Measurements from ENCODE around the gene NCEH1.
"Not testable (repeated sequence)": the region's sequence is repeated elsewhere in the genome, so short reads cannot be mapped to it uniquely, and the experiment has no call there.

Gene NCEH1

DNA sequence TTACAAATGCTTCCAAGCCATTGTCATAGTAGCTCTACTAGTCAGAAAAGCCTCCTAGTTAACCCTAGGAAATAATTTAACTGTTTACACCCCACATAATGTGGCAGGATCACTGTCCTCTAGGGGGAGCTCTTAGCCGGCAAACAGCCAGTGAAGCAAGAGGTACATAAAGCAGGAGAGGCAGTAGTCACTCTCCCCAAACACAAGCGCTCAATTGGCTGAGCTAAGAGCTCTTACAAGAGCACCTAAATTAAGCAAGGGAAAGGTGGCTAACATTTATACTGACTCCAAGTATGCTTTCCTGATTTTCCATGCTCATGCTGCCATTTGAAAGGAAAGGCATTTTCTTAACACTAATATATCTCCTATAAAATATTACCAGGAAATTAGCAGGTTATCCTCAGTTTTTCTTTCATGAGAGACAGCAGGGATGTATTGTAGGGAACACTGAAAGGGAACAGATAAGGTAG, 37.6 kb downstream of the NCEH1 start:
- peak; percentile 91 for DNase-seq

DNA sequence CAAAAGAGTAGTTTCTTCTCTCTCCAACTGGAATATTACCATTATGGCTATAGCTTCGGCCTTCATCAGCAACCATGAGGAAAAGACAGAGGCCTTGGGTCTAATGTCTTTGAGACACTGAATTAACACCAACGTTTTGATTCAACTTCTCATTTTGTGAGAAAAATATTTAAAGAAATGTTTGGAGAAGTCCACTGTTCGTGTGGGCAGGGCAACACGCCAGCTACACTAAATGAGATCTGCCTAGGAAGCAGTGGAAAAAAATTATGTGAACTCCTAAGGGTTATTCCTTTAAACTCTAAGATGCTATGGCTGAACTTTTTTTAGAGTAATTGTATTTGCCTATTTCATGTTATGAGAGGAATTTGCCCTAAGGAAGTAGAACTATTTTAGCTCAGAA, 41.8 kb downstream of the NCEH1 start:
- DNase-seq = no peak

DNA sequence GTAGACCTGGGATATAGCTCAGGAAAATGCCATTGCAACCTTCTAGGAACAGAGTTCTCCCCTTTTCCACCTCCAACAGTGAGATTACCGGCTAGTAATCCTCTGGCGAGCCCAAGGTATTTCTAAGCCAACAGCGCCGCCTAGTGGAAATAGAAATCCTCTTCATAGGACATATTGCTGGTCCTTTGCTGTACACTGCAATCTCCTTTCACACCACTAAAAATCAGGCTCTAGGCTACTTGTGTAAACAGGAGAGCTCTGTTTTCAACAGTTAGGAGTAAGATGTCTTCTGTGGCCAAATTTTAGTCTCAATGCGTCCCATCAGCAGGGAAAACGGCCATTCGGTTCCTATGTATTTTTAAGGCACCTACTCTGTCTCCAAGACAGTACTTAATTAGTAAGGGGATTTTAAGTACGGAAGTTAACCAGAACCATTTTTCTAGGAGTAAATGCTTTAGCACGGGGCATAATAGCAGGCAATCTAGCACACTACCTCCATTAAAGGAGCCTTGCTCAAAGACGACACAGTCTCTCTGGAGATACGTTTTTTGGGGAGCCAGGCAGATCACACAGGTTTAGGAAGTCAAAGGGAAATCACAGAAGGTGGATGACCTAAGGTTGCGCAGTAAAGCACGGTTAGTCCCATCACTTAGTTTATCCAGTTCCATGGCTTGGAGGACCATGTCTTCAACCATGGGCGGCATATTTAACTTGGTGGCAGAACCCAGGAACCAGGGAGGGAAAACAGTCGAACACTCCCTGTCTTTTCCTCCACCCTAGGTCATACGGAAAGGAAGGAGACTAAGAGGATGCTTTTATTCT, 43.8 kb downstream of the NCEH1 start:
- DNase-seq = peak; percentile 96

DNA sequence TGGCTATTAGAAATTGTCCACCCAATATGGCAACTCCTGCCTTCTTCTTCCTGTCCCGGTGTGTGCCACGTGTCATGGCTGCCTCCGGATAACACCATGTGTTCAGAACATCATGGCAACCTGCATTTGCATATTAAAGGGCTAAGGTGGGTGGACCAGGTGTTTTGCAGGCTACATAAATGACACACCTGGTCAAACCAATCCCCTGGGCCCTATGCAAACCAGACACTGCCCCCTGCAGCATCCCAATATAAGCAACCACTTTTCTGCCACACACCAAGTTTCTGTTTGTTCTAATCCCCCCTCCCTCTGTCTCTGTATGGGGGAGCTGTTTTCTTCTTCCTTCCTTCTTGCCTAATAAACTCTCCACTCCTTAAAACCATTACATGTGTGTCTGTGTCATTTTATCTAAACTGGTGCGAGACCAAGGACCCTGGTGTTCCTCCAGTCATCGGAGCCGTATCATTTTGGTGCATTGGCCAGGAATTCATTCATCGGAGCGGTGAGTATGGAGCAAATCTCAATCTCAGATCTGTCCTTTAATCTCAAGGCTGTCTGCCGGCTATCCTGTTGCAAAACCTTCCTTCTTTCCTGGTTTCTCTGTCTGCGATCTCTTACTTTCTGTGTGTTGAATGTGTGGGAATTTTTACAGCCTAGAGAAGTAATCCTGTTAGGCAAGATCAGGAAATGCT, 44.5 kb downstream of the NCEH1 start:
- DNase-seq = no peak

DNA sequence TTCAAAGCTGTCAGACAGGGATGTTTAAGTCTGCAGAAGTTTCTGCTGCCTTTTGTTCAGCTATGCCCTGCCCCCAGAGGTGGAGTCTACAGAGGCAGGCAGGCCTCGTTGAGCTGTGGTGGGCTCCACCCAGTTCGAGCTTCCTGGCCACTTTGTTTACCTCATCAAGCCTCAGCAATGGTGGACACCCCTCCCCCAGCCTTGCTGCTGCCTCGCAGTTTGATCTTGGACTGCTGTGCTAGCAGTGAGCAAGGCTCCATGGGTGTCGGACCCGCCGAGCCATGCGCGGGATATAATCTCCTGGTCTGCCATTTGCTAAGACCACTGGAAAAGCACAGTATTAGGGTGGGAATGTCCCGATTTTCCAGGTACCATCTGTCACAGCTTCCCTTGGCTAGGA, 45.4 kb downstream of the NCEH1 start:
- DNase-seq = not testable (repeated sequence)

DNA sequence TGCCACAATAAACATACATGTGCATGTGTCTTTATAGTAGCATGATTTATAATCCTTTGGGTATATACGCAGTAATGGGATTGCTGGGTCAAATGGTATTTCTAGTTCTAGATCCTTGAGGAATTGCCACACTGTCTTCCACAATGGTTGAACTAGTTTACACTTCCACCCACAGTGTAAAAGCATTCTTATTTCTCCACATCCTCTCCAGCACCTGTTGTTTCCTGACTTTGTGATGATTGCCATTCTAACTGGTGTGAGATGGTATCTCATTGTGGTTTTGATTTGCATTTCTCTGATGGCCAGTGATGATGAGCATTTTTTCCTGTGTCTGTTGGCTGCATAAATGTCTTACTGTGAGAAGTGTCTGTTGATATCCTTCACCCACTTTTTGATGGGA, 50.4 kb downstream of the NCEH1 start:
- not testable (repeated sequence) for DNase-seq

DNA sequence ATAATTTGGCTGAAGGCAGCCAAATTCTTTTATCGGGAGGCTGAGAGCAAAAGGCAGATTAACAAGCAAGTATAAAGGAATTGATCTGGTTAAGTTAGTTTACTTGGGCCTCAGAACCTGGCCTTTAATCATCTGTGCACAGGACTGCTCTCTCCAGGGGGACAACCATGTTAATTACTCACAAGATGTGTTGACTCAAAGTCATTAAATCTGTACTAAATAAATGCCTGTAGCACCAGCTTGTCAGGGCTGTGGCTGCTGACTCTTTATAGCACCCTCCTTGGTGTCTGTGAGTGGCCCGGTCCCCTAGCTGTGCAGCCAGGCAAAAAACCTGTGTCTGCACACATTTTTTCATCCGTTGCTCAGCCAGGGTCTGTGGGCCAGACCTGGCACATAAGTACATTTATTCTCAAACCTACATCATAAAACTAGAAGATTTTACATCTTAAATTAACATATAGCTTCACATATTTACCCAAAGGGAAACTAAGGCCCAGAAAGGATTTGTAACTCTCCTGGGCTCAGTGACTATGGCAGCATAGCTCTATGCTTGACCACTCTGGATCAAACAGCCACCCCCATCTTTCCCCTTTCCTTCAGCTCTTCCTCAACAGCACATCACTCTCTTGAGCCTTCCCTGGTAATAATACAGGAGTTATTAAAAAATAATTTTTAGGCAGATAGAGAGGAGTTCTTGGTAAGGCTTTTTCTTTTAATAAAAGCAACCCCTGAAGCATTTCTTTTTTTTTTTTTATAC, 51.4 kb downstream of the NCEH1 start:
- DNase-seq = no peak

DNA sequence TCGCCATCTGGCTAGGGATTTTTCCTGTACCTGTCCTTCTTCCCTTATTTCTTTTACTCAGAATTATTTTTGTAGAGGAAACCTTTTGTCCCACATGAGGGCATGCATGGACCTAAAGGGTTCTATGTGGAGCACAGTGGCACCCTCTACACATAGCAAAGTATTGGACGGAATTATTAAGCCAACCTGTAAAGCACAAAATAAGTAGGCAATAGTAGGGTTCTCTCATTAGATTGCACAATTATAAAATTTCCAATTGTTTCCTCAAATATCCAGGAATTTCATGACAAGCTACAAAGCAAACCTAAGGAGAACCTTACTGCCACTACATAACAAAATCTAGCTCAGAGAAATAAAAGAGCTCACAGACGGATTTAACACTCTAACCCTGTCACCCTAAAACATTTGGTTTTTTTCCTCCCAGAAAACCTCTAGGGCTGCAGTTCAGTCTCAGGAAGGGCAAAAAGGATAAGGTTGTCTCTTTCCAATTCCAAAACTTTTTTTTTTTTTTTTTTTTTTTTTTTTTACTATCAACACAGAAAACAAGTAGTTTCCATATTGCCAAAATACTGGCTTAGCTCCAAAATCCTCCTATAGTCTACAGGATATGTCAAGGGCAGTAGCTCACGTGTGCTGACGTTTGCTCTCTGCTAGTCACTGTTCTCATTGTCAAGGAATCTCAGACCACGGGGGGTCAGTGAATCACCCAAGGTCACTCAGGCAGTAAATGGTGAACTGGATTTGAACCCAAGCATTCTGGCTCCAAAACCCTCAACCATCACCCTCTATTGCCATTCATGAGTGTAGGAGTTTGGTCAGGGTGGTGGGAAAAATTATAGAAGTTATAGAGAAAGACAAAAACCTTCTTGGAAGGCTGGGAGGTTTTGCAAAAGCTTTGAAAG, 52.3 kb downstream of the NCEH1 start:
- no peak for DNase-seq

DNA sequence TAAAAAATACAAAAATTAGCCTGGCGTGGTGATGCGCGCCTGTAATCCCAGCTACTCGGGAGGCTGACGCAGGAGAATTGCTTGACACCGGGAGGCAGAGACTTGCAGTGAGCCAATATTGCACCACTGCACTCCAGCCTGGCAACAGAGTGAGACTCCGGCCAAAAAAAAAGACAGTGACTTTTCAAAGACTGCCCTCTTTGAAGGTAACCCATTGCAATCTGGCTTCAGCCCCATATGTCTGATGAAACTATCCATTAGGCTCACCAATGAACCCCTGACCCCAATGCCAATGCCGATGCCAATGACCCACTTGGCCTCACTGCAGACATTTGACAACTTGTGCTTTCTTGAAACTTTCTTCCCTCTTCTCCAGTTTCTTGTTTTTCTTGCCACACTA, 54.3 kb downstream of the NCEH1 start:
- no peak for DNase-seq

DNA sequence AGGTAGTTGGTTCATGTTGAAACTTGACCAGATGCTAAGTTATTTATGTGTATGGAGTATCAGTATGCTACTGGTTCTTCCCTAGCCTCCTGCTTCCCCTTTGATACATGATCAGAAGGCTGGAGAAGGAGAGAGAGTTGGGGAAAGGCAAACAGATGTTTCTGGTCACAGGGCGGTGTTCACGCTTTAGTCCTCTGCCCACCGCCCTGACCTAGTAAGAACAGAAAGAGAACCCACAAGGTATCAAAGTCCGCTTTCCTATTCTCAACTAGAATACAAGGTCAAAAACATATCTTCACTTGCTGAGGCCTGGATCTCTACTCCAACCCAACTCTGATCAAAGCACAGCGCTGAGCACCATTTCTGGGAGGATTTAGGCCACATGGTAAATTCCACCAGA, 55.5 kb downstream of the NCEH1 start:
- no peak for DNase-seq

DNA sequence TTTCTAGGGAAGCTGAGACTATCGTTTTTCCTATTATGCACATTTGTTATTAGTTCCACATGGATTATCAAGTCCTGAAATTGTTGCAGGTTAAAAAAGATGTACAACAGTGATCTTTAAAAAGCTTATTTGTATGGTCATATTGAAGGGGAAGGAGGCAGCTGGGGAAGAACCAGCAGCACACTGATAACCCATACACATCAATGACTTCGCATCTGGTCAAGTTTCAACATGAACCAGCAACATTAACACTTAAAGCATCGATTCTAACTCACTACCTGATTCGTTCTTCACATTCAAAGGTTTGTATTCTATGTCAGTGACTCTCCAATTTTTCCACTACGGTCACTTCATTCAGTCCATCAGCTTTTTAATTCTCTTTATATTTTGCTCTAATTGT, 56.4 kb downstream of the NCEH1 start:
- DNase-seq = no peak

DNA sequence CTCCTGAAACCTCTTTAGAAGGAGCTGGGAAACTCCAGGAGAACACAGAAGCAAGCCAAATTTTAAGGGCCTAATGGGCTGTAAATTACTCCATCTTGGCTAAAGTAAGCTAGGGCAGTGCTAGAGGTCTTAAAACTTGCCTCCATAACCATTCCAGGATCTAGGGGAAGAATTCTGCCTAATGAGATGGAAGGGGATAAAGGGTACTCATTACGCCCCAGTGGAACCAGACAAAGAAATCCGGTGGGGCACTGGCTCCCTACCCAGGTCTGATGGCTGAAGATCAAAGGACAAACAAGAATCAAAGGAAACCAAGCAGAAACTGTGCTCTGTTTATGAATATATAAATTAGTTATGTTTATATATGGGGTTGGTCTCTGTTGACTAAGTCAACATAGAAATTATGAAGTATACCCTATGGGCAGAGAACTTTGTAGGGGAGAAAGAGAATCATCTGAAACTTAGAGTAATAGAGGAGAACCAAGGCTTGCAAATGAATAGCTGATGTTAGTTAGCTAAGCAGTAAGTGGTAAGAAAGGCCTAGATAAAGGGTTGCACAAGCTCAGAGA, 57.8 kb downstream of the NCEH1 start:
- no peak for DNase-seq

DNA sequence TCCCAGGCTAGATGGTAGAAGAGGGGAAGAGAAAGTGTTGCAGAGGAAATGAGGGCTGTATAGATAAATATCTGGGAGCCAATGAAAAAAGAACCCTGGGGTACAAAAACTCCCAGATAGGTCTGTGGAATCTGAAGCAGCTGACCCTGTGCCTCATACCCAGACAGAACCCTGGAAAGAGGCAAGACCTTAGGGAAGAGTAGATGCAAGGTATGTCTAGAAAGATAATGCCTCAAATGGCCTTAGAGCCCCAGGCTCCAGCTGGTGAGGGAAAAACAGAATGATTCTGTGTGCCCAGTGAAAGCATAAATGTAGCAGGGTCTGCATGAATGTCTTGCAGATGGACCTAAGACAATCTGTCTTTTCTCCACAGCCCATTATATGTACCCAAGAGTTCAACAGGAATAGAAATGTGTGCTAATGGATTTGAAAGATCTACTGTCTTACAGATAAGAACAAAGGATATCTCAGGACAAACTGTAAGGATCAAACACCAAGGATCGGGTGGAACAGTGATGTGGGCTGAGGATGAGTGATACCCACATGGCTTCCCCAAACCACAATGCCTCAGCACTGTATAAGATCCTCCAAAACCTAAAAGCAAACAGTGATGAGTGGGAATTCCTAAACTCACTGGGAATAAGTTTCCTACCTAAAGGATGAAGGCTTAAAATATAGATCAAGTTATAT, 58.8 kb downstream of the NCEH1 start:
- no peak for DNase-seq

DNA sequence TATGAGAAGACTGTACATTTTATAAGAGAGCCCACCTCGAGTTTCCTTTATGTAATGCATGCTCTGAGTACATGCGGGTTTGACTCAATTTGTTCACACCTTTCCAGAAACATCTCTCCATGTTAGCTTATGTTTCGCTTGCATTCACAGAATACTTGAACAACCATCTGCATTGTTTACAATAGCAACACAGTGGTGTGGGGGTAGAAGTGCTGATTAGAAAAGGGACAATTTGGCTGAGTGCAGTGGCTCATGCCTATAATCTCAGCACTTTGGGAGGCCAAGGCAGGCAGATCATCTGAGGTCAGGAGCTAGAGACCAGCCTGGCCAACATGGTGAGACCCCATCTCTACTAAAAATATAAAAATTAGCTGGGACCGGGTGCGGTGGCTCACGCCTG, 60.9 kb downstream of the NCEH1 start:
- no peak for DNase-seq

DNA sequence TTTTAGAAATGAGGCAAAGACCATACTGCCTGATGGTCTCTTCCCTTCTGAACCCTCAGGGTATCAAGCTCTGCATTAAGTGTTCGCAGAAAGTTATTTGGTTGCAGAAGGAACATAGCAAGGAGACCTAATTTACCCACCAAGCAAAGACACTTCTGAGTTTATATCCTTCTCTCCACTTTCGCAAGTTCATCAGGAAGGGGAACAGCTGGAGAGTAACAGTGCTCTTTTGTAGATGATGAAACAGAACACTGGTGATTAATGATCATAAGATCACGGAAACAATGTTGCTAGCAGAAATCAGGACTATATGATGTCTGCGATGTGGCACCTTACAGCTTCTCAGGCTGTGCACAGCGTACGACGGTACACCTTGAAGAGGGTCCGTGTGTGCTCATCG, 62.1 kb downstream of the NCEH1 start:
- no peak for DNase-seq

DNA sequence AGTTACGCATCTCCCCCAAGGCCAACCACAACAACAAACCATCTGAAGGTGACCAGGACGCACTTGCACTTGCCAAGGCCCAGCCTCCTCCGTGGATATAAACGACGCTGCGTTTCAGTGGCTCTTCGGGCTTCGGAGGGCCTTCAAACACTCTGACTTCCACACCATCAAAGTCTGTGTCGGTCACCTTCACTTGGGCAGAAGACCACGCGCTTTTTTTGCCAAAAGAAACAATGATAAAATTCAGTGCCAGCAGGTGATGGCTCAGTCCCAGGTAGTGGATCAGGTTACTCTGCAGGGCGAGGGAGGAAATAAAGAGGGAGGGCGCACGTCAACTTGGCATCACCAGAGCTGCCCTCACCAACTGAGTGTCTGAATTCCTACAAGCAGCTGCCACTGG, 63.0 kb downstream of the NCEH1 start:
- DNase-seq = no peak

DNA sequence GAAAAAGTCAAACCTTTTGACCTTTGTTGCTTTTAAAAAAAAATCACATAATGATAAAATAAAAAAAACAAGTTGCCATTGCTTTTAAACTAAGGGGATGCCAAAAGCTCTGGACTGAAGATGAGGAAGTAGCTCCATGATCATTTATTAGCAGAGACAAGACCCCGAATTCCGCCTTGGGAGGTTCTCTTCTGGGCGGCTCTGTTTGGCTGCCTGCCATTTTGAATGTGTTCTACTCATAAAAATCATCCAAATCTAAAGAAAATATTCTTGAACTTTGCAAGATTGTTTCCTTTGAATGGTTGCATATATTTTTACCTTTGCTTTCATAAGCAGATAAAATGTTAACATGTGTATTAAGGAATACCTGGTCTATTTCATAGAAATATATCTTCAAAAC, 63.8 kb downstream of the NCEH1 start:
- no peak for DNase-seq

DNA sequence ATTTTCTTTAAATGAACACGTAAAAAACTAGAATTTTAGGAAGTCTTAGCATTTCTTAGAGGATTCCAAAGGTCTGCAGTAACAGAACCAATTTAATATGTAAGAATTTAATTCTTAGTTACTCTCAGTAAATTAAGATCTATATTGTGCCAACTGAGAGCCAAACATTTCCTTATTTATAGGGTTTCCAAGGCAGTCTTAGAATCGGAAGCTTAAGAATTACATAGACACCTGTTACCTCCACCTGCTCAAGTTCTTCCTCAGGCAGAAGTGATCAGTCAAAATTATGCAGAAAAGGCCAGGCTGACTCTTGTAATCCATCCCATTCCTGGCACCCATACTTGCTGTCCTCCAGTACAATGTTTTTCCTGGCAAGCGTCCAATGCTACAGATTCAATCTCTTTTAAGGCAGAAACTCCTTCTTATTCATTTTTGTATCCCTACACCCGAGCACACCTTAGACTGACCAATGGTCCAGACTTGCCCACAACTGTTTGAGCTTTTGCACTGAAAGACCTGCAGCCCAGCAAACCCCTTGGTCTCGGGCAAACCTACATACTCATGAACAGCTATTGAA, 64.3 kb downstream of the NCEH1 start:
- DNase-seq = peak; percentile 34

DNA sequence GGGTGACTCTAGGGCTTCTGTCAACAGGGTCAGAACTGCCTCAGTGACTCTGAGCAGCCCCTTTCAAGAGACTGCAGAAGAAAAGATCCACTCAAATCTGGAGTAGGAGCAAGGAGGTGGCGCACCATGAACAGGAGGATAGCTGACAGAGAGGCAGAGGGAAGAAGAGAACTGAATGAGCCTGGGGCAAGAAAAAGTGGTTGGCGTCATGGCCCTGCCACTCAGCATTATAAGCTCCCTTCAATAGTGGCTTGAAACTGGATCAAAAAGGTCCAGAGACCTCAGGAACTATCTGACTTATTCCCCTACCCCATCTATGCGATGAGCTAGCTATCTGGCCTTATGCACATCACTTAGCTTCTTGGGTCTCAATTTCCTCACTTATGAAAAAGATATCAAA, 66.6 kb downstream of the NCEH1 start:
- DNase-seq = no peak

DNA sequence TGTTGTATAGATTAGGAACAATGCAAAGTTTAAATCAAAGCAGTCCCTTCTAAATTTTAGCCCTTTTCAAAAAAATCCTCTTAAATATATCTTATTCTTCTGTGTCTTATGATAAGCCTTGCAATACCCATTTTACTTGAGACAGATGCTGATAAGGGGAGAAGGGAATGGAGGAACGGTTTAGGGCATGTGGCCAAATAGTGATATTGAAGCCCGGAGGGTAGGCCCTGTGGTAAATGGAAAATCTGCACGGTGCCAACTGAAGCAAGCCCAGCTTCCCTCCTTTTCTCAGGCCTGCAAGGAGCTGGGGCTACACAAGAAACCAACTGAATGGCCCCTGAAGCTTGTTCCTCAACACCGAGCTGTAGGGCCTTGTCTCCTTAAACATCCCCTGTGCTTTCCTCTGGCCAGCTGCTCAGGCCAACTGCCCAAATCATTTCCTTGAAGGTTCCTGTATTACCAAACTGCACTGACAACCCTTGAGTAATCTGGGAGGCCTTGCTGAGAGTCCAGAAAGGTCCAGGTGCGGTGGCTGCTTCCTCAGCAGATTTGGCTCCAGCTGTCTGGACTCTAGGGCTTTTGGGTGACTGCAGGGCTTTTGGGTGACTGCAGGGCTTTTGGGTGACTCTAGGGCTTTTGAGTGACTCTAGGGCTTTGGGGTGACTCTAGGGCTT, 67.2 kb downstream of the NCEH1 start:
- DNase-seq = no peak

DNA sequence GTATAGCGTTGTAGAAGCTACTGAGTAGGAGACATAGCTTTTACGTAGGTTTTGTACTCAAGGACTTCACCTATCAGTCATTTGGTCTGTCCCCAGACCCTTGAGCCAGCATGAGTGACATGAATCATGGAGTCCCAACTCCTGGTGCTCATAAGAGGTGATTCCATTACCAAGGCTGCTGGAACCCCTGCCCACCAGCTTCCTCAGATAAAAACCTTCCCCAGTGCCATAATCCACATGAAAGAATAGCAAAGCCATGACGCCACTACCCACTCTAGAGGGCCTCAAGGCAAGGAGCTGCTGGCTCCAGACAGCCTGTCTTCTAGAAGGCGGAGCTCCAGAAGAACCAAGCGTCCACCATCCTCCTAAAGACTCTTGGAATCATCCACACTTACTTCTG, 69.6 kb downstream of the NCEH1 start:
- no peak for DNase-seq

All from NCI-H82 (cell line).